Fibroblast of lung (primary cell): ENCODE data around the gene CACNA1E.

Experiments
- EZH2 ChIP-seq: IDR thresholded peaks from 2 replicates; pipeline ENCODE4 v1.5.1; 2012; ENCODE audit warnings: low read length, control low read depth, mild to moderate bottlenecking; ENCODE audit errors: missing control alignments
- TF ChIP-seq, protein P1 (sequence below), 2 donors: IDR thresholded peaks in 1 of 2; conservative IDR thresholded peaks in 1 of 2; 1 replicate in 1 of 2; 2 replicates in 1 of 2; pipeline ENCODE4 v1.5.1; 2011 to 2012; ENCODE audit warnings: low read length in 2 of 2, control low read depth in 1 of 2, inconsistent platforms in 1 of 2, low read depth in 1 of 2, mild to moderate bottlenecking in 1 of 2

DNA sequence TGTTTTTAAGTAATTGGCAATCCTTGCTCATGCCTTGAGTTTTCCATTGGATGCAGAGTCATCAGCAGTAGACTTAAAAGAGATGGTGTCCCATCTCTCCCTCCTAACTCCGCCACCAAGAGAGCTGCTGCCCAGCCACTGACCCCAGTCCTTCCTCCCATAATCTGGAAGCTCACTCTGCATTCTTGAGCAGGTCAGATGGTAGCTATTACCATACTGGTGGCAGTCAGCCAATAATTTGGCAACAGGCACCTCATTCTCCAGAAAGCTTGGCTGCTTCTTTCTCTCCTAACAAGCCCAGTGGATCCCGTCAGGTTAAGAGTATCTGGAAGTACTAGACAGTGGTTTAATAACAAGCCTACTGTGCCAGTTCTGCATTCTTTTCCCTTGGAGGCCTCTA lies 306.1 kb downstream of the CACNA1E start:
- TF ChIP-seq, protein P1, sequence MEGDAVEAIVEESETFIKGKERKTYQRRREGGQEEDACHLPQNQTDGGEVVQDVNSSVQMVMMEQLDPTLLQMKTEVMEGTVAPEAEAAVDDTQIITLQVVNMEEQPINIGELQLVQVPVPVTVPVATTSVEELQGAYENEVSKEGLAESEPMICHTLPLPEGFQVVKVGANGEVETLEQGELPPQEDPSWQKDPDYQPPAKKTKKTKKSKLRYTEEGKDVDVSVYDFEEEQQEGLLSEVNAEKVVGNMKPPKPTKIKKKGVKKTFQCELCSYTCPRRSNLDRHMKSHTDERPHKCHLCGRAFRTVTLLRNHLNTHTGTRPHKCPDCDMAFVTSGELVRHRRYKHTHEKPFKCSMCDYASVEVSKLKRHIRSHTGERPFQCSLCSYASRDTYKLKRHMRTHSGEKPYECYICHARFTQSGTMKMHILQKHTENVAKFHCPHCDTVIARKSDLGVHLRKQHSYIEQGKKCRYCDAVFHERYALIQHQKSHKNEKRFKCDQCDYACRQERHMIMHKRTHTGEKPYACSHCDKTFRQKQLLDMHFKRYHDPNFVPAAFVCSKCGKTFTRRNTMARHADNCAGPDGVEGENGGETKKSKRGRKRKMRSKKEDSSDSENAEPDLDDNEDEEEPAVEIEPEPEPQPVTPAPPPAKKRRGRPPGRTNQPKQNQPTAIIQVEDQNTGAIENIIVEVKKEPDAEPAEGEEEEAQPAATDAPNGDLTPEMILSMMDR (conservative IDR thresholded peaks at IDR 0.05 in 1 of 2, IDR thresholded peaks at IDR 0.05 in 1 of 2; ENCODE audit: low read depth in 1 of 2, low read length in 2 of 2), result no peak
- no peak for TF ChIP-seq EZH2
